OCI-LY1 (cell line): ENCODE results near the gene MYO5B.
"Not testable (repeated sequence)": the region's sequence is repeated elsewhere in the genome, so short reads cannot be mapped to it uniquely, and the experiment has no call there.

Source experiments
- EZH2 ChIP-seq: fragments of 200-600 bp; sonication (generic), shearing (Covaris generic); IDR thresholded peaks from 2 replicates; pipeline ENCODE4 v1.8.0; 2017; ENCODE audit warnings: borderline replicate concordance, mixed run types, mild to moderate bottlenecking, antibody characterized with exemption, low read length, moderate library complexity, mixed read lengths
- TF ChIP-seq, protein P1 (sequence below): fragments of 200-600 bp; sonication (generic), shearing (Covaris generic); IDR thresholded peaks from 2 replicates; pipeline ENCODE4 v1.5.1; 2017; ENCODE audit warnings: mild to moderate bottlenecking, antibody characterized with exemption, low read length, moderate library complexity, mixed read lengths

DNA sequence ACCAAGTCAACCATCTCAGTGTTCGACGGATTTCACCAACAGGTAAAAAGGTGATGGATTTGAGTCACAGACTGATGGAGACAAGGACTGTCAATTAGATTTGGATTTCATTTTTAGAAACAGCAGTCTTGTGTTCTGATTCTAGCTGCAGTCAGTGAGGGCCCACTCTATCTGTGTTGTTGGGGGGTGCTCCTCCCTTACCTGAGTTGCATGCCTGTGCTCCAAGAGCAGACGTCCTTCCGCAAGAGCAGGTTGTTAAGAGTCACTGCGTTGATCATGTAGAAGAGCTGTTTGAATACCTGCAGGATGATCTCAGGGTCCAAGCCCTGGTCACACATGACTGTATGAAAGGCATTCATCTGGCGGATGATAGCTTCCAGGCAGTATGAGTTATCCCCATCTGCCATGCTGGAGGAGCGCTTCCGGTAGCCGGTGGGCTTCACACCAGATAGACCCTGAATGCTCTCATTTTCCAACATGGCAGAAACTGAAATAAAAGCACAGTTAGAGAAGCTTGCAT is 357.6 kb downstream of the MYO5B start:
- TF ChIP-seq, protein P1, sequence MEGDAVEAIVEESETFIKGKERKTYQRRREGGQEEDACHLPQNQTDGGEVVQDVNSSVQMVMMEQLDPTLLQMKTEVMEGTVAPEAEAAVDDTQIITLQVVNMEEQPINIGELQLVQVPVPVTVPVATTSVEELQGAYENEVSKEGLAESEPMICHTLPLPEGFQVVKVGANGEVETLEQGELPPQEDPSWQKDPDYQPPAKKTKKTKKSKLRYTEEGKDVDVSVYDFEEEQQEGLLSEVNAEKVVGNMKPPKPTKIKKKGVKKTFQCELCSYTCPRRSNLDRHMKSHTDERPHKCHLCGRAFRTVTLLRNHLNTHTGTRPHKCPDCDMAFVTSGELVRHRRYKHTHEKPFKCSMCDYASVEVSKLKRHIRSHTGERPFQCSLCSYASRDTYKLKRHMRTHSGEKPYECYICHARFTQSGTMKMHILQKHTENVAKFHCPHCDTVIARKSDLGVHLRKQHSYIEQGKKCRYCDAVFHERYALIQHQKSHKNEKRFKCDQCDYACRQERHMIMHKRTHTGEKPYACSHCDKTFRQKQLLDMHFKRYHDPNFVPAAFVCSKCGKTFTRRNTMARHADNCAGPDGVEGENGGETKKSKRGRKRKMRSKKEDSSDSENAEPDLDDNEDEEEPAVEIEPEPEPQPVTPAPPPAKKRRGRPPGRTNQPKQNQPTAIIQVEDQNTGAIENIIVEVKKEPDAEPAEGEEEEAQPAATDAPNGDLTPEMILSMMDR = not testable (repeated sequence)
- not testable (repeated sequence) for TF ChIP-seq EZH2
